ENCODE data around the gene RACGAP1. TPM values are rescaled to one million over a fixed set of nuclear protein-coding genes. Genes with fewer than 3 reads are reported as not detected.
A peak's percentile ranks its signal among the peaks of the same experiment; 100 is the strongest.

Gene RACGAP1
- total RNA-seq, 3 donors from 2014 or later (not counting 1 experiment from before 2014, with no cell fraction given) = 6.1 to 11.6 (median 8.7) TPM

DNA sequence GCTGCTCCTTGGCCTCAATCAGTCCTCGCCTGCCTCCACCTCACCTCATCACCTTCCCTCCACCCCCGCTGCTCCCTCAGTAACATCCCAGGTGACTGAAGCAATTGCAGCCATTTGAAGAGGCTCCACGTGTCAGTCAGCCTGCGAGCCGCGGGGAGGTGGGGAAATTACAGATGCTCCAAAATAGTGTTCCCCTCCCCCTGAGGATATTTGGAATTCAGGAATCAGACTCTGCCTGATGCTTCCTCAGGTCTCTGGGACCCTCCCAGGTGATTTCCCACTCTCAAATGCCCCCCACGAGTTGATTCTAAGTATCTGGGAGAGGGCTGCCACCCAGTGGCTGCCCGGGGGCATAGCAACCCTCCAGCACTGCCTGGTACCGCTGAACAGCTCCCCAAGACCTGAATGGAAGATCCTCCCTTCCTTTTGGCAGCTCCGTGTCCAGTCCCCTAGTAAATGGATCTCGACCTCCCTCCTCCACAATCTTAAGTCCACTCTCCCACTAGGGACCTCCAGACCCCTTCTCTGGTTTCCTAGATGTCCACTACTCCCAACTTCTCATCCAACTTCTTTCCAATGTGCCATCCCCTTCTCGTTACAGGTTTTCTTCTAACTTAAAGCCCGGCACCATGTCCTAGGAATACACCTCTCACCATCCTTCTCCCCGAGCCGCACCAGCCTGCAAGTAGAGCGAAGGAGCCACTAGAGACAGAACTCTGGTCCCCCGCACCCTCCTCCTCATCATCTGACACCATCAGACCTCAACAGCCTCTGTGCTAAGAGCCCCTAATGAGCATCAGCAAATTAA is 30.7 kb upstream of the RACGAP1 start:
- Mint-ChIP-seq H3K27ac (no peak overlapping the region), H3K9me3 (no peaks in the 10 kb centered on the region), H3K4me1 (peaks cover 24% of the 10 kb centered on the region in 2 donors), H3K36me3 (no peaks in the 10 kb centered on the region), H3K4me3 (peak overlapping the region; percentile 51), H3K27me3 (ENCODE audit: low read depth in 2 of 2) (peaks cover 52 to 62% of the 10 kb centered on the region in 2 donors)
- TF ChIP-seq, protein P1, sequence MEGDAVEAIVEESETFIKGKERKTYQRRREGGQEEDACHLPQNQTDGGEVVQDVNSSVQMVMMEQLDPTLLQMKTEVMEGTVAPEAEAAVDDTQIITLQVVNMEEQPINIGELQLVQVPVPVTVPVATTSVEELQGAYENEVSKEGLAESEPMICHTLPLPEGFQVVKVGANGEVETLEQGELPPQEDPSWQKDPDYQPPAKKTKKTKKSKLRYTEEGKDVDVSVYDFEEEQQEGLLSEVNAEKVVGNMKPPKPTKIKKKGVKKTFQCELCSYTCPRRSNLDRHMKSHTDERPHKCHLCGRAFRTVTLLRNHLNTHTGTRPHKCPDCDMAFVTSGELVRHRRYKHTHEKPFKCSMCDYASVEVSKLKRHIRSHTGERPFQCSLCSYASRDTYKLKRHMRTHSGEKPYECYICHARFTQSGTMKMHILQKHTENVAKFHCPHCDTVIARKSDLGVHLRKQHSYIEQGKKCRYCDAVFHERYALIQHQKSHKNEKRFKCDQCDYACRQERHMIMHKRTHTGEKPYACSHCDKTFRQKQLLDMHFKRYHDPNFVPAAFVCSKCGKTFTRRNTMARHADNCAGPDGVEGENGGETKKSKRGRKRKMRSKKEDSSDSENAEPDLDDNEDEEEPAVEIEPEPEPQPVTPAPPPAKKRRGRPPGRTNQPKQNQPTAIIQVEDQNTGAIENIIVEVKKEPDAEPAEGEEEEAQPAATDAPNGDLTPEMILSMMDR (IDR thresholded peaks at IDR 0.05) = peak; percentile 77
- H3K9me3 ChIP-seq (ENCODE audit: control insufficient read depth, insufficient read depth, low read length) = no peaks in the 10 kb centered on the region
- intact Hi-C loops (cut with micrococcal nuclease) = loop anchor here (1.0 to 5.0 kb wide), 2 partner anchors 89 to 189 kb away; no protein-coding TSS in a partner anchor
- WGBS (ENCODE audit: insufficient coverage) = 8% methylated on average over 17 of the region's 17 CpGs
- ATAC-seq = peak; percentile 69 to 83 (median 74)
- H3K27me3 ChIP-seq (ENCODE audit: control insufficient read depth, insufficient read depth, low read length) = peaks cover 24% of the 10 kb centered on the region
- H3K27ac ChIP-seq (ENCODE audit: low read length) = no peak overlapping the region
- no peaks in the 10 kb centered on the region for H3K36me3 ChIP-seq (ENCODE audit: control insufficient read depth, insufficient read depth, low read length)
- H3K4me3 ChIP-seq (ENCODE audit: low read length) = no peak overlapping the region
- H3K4me1 ChIP-seq (ENCODE audit: control insufficient read depth, insufficient read depth, low read length) = peaks cover 15% of the 10 kb centered on the region
- peak in 1 of 2 donors; percentile 78 for DNase-seq

DNA sequence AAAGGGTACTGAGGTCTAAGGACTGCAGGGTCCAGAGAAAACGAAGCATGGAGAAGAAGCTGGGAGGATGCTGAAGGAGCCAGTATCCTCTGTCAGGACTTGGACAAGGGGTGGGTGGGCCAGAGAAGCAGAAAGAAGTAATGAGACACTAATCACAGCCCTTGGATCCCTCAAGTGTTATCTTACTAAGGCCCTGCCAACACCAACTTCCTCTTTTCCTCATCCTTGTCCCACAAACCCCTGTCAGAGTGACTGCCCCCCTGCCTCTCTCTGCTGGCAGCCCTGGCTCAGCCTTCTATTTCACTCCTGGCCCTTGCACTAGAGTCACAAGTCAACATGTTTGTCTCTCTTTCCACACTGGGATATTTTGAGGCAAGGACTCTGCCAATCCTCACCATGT is 28.3 kb upstream of the RACGAP1 start:
- Mint-ChIP-seq H3K27ac (no peak overlapping the region), H3K9me3 (no peaks in the 10 kb centered on the region), H3K4me1 (peaks cover 17% of the 10 kb centered on the region in 2 donors), H3K4me3 (no peak overlapping the region), H3K27me3 (ENCODE audit: low read depth in 2 of 2) (peaks cover 50 to 65% of the 10 kb centered on the region in 2 donors), H3K36me3 (no peaks in the 10 kb centered on the region)
- no peak for ATAC-seq
- no peak overlapping the region for H3K27ac ChIP-seq (ENCODE audit: low read length)
- H3K4me3 ChIP-seq (ENCODE audit: low read length) = no peak overlapping the region
- H3K27me3 ChIP-seq (ENCODE audit: control insufficient read depth, insufficient read depth, low read length) = peaks cover 26% of the 10 kb centered on the region
- no peaks in the 10 kb centered on the region for H3K36me3 ChIP-seq (ENCODE audit: control insufficient read depth, insufficient read depth, low read length)
- H3K9me3 ChIP-seq (ENCODE audit: control insufficient read depth, insufficient read depth, low read length) = no peaks in the 10 kb centered on the region
- intact Hi-C loops (cut with micrococcal nuclease) = no loop called here
- TF ChIP-seq, protein P1 (IDR thresholded peaks at IDR 0.05) = no peak
- no peak for DNase-seq
- peaks cover 19% of the 10 kb centered on the region for H3K4me1 ChIP-seq (ENCODE audit: control insufficient read depth, insufficient read depth, low read length)
- 29% methylated on average over 1 of the region's 1 CpG for WGBS (ENCODE audit: insufficient coverage)

DNA sequence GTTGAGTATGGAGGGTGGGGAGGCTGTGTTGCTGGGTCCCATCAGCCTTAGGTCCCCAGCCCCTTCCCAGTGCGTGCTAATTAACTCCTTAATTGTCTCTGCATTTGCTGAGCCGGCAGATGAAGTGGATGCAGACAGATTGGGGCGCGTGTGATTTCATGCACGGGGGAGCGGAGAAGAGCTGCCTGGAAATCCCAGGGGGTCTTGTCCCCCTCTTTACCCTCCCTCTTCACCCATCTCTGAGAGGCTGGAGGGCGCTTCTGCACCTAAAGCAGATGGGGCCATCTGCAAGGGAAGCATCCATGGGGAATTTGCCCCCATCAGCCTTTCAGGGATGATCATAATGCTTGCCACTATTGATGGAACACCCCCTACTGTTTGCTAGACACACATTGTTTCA is 27.7 kb upstream of the RACGAP1 start:
- no peaks in the 10 kb centered on the region for H3K9me3 ChIP-seq (ENCODE audit: control insufficient read depth, insufficient read depth, low read length)
- H3K36me3 ChIP-seq (ENCODE audit: control insufficient read depth, insufficient read depth, low read length) = no peaks in the 10 kb centered on the region
- Mint-ChIP-seq H3K36me3 (no peaks in the 10 kb centered on the region), H3K9me3 (no peaks in the 10 kb centered on the region), H3K4me3 (no peak overlapping the region), H3K27me3 (ENCODE audit: low read depth in 2 of 2) (peaks cover 46 to 66% of the 10 kb centered on the region in 2 donors), H3K4me1 (peaks cover 17% of the 10 kb centered on the region in 2 donors), H3K27ac (no peak overlapping the region)
- ATAC-seq (no peak), DNase-seq (no peak)
- H3K27me3 ChIP-seq (ENCODE audit: control insufficient read depth, insufficient read depth, low read length) = peaks cover 21% of the 10 kb centered on the region
- no peak overlapping the region for H3K27ac ChIP-seq (ENCODE audit: low read length)
- 89% methylated on average over 7 of the region's 7 CpGs for WGBS (ENCODE audit: insufficient coverage)
- no peak overlapping the region for H3K4me3 ChIP-seq (ENCODE audit: low read length)
- peaks cover 19% of the 10 kb centered on the region for H3K4me1 ChIP-seq (ENCODE audit: control insufficient read depth, insufficient read depth, low read length)
- intact Hi-C loops (cut with micrococcal nuclease) = no loop called here
- TF ChIP-seq, protein P1 (IDR thresholded peaks at IDR 0.05) = no peak

Data from natural killer cell (primary cell).